Measurements from ENCODE around the gene UNC5CL. TPM values are rescaled to one million over a fixed set of nuclear protein-coding genes. Genes with fewer than 3 reads are reported as not detected.
"Not testable (repeated sequence)": the region's sequence is repeated elsewhere in the genome, so short reads cannot be mapped to it uniquely, and the experiment has no call there.

Gene UNC5CL
- total RNA-seq, 2 experiments from 2014 or later: 0.49 to 0.85 TPM

DNA sequence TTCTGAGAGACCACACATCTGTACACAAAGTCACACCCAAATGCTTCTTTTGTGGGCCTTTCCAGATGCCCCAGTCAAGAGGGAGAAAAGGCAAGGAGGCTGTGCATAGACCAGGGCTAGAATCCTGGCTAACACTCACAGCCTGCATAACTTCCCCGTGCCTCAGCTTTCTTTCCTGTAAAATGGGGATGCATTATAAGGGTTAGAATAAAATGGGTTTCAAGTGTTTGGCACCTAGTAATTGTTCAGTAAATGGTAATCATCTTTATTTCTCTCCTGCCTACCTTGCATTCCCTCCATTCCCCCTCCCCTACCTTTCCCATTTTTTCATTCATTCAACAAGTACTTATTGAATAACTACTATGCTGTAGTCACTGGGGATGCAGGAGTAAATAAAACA, 29.4 kb downstream of the UNC5CL start:
- Histone ChIP-seq H3K27ac (ENCODE audit: low read depth, low read length, poor library complexity, severe bottlenecking) (no peak overlapping the region), H3K9me2 (ENCODE audit: insufficient read depth, low read length) (no peaks in the 10 kb centered on the region), H3K4me1 (ENCODE audit: insufficient read depth, low read length, poor library complexity, severe bottlenecking) (no peaks in the 10 kb centered on the region), H3K36me3 (ENCODE audit: insufficient read depth, low read length) (no peaks in the 10 kb centered on the region), H2AFZ (ENCODE audit: low read length) (no peak overlapping the region), H4K20me1 (ENCODE audit: insufficient read depth, low read length) (0 out of 2 replicates have a peak, but pooled peaks cover 4% of the 10 kb centered on the region), H3K4me3 (ENCODE audit: low read depth, low read length, poor library complexity, severe bottlenecking) (no peak overlapping the region), H3K9me3 (ENCODE audit: low read length) (no peaks in the 10 kb centered on the region), H3K79me2 (ENCODE audit: insufficient read depth, low read depth, low read length) (no peaks in the 10 kb centered on the region), H3K4me2 (ENCODE audit: low read length) (no peak overlapping the region)
- TF ChIP-seq EZH2phosphoT487 (IDR thresholded peaks at IDR 0.05; ENCODE audit: borderline replicate concordance, low read depth, low read length): no peak
- TF ChIP-seq, protein P1, sequence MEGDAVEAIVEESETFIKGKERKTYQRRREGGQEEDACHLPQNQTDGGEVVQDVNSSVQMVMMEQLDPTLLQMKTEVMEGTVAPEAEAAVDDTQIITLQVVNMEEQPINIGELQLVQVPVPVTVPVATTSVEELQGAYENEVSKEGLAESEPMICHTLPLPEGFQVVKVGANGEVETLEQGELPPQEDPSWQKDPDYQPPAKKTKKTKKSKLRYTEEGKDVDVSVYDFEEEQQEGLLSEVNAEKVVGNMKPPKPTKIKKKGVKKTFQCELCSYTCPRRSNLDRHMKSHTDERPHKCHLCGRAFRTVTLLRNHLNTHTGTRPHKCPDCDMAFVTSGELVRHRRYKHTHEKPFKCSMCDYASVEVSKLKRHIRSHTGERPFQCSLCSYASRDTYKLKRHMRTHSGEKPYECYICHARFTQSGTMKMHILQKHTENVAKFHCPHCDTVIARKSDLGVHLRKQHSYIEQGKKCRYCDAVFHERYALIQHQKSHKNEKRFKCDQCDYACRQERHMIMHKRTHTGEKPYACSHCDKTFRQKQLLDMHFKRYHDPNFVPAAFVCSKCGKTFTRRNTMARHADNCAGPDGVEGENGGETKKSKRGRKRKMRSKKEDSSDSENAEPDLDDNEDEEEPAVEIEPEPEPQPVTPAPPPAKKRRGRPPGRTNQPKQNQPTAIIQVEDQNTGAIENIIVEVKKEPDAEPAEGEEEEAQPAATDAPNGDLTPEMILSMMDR (conservative IDR thresholded peaks at IDR 0.05; ENCODE audit: low read length): no peak
- intact Hi-C loops (cut with micrococcal nuclease; ENCODE audit: unreplicated experiment): loop anchor here (5.0 kb wide), 1 partner anchor 308 kb away; no protein-coding TSS in a partner anchor
- no peak for DNase-seq (ENCODE audit: low spot score)
- CTCF ChIA-PET (ENCODE audit: unreplicated experiment): no interaction called here
- POLR2A ChIA-PET: no interaction called here
- BruUV-seq (replicated peaks): no TSS peak

DNA sequence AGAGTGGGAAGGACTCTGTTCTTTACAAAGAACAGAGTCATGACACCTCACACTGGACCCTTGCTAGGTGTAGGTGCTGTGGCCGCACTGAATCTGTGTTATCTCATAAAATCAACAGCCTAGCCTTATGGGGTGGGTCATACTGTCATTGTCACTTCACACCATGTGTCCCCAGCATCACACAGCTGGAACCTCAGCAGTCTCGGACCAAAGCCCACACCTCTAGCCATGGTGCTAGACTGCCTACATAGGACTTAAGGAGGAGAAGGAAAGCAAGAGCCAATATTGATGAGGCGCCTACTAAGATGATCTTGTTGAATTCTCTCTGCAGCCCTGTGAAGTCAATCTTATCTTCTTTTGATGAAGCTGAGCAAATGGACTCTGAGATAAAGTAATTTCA, 31.0 kb downstream of the UNC5CL start:
- H3K4me2 ChIP-seq (ENCODE audit: low read length): no peak overlapping the region
- ChIA-PET CTCF (ENCODE audit: unreplicated experiment) (interaction anchor here (2.4 kb wide), 1 partner anchor 20 kb away, joined by 6 read pairs; no protein-coding TSS in a partner anchor), POLR2A (no interaction called here)
- DNase-seq (ENCODE audit: low spot score): no peak
- H2AFZ ChIP-seq (ENCODE audit: low read length): no peak overlapping the region
- H3K9me2 ChIP-seq (ENCODE audit: insufficient read depth, low read length): no peaks in the 10 kb centered on the region
- intact Hi-C loops (cut with micrococcal nuclease; ENCODE audit: unreplicated experiment): loop anchor here (5.0 kb wide), 1 partner anchor 309 kb away; no protein-coding TSS in a partner anchor
- 0 out of 2 replicates have a peak, but pooled peaks cover 4% of the 10 kb centered on the region for H4K20me1 ChIP-seq (ENCODE audit: insufficient read depth, low read length)
- TF ChIP-seq, protein P1 (conservative IDR thresholded peaks at IDR 0.05; ENCODE audit: low read length): no peak
- no peak for TF ChIP-seq EZH2phosphoT487 (IDR thresholded peaks at IDR 0.05; ENCODE audit: borderline replicate concordance, low read depth, low read length)
- no peaks in the 10 kb centered on the region for H3K9me3 ChIP-seq (ENCODE audit: low read length)
- H3K36me3 ChIP-seq (ENCODE audit: insufficient read depth, low read length): no peaks in the 10 kb centered on the region
- no peaks in the 10 kb centered on the region for H3K4me1 ChIP-seq (ENCODE audit: insufficient read depth, low read length, poor library complexity, severe bottlenecking)
- no peaks in the 10 kb centered on the region for H3K79me2 ChIP-seq (ENCODE audit: insufficient read depth, low read depth, low read length)
- H3K27ac ChIP-seq (ENCODE audit: low read depth, low read length, poor library complexity, severe bottlenecking): no peak overlapping the region
- H3K4me3 ChIP-seq (ENCODE audit: low read depth, low read length, poor library complexity, severe bottlenecking): no peak overlapping the region
- no TSS peak for BruUV-seq (replicated peaks)

DNA sequence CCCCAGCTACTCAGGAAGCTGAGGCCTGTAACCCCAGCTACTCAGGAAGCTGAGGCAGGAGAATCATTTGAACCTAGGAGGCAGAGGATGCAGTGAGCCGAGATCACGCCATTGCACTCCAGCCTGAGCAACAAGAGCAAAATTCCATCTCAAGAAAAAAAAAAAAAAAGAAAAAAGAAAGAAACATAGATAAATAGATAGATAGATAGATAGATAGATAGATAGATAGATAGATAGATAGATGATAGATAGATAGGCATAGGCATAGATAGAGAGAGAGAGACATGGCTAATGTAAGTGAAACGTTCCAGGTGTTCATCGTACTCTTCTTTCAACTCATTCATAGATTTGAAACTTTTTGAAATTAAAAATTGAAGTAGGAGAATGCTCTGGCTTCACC, 32.0 kb downstream of the UNC5CL start:
- intact Hi-C loops (cut with micrococcal nuclease; ENCODE audit: unreplicated experiment): loop anchor here (1.0 to 5.0 kb wide), 3 partner anchors 21 to 310 kb away; no protein-coding TSS in a partner anchor
- H2AFZ ChIP-seq (ENCODE audit: low read length); DNase-seq (ENCODE audit: low spot score); H3K4me2 ChIP-seq (ENCODE audit: low read length); H3K27ac ChIP-seq (ENCODE audit: low read depth, low read length, poor library complexity, severe bottlenecking); H3K36me3 ChIP-seq (ENCODE audit: insufficient read depth, low read length); H3K4me1 ChIP-seq (ENCODE audit: insufficient read depth, low read length, poor library complexity, severe bottlenecking); H3K9me2 ChIP-seq (ENCODE audit: insufficient read depth, low read length); POLR2A ChIA-PET; H4K20me1 ChIP-seq (ENCODE audit: insufficient read depth, low read length); BruUV-seq (replicated peaks); H3K9me3 ChIP-seq (ENCODE audit: low read length); H3K4me3 ChIP-seq (ENCODE audit: low read depth, low read length, poor library complexity, severe bottlenecking); H3K79me2 ChIP-seq (ENCODE audit: insufficient read depth, low read depth, low read length): not testable (repeated sequence)
- CTCF ChIA-PET (ENCODE audit: unreplicated experiment): interaction anchor here (2.4 kb wide), 1 partner anchor 21 kb away, joined by 6 read pairs; no protein-coding TSS in a partner anchor

Measured in OCI-LY7 (cell line).